Chondrocyte (in vitro differentiated cells): ENCODE results near the gene ITPR2. TPM values are rescaled to one million over a fixed set of nuclear protein-coding genes. Genes with fewer than 3 reads are reported as not detected.

ENCODE experiments used
- DNase-seq: peaks from one replicate; pipeline ENCODE4 v3.0.0; 2021; ENCODE audit warnings: mixed read lengths, low spot score
- H3K27ac Mint-ChIP-seq: one replicate; pipeline ENCODE4 v1.8.0; 2021; ENCODE audit warnings: mild to moderate bottlenecking, moderate library complexity, mixed read lengths; ENCODE audit not compliant: unreplicated experiment
- H3K27me3 Mint-ChIP-seq: 2 replicates; pipeline ENCODE4 v1.8.0; 2021; ENCODE audit warnings: low read depth, mixed read lengths
- H3K36me3 Mint-ChIP-seq: 2 replicates; pipeline ENCODE4 v1.8.0; 2021; ENCODE audit warnings: low read depth, mixed read lengths
- H3K4me1 Mint-ChIP-seq: 2 replicates; pipeline ENCODE4 v1.8.0; 2021; ENCODE audit warnings: low read depth, mild to moderate bottlenecking, mixed read lengths
- H3K4me3 Mint-ChIP-seq: one replicate; pipeline ENCODE4 v1.8.0; 2021; ENCODE audit warnings: mild to moderate bottlenecking, moderate library complexity, mixed read lengths; ENCODE audit not compliant: unreplicated experiment
- H3K9me3 Mint-ChIP-seq: 2 replicates; pipeline ENCODE4 v1.8.0; 2021; ENCODE audit warnings: low read depth, mixed read lengths
- CTCF ChIP-seq: fragments of 200-600 bp; sonication (generic); IDR thresholded peaks from 2 replicates; pipeline ENCODE4 v1.5.0; 2021; ENCODE audit warnings: antibody characterized with exemption, mild to moderate bottlenecking, moderate library complexity
- total RNA-seq: library from RNA; stranded (reverse); gene quantifications from 3 replicates; pipeline ENCODE4 v1.2.1, GENCODE V29; 2021

Gene ITPR2
- total RNA-seq, 1 donor from 2014 or later: 18.7 TPM

GRCh38 chr12:26346736-26347135 lies 486.3 kb downstream of the ITPR2 start:
- TF ChIP-seq CTCF: no peak
- Mint-ChIP-seq H3K27me3 (no peaks in the 10 kb centered on the region), H3K4me3 (no peak overlapping the region), H3K4me1 (no peaks in the 10 kb centered on the region), H3K9me3 (peaks cover 4% of the 10 kb centered on the region), H3K27ac (no peak overlapping the region), H3K36me3 (peaks cover 4% of the 10 kb centered on the region)
- no peak for DNase-seq

GRCh38 chr12:26345471-26346003 lies 487.5 kb downstream of the ITPR2 start:
- Mint-ChIP-seq H3K27ac (no peak overlapping the region), H3K4me1 (no peaks in the 10 kb centered on the region), H3K27me3 (no peaks in the 10 kb centered on the region), H3K4me3 (no peak overlapping the region), H3K9me3 (peaks cover 4% of the 10 kb centered on the region), H3K36me3 (peaks cover 4% of the 10 kb centered on the region)
- DNase-seq: no peak
- no peak for TF ChIP-seq CTCF

GRCh38 chr12:26341491-26341890 lies 491.5 kb downstream of the ITPR2 start:
- Mint-ChIP-seq H3K27ac (no peak overlapping the region), H3K4me3 (no peak overlapping the region), H3K27me3 (no peaks in the 10 kb centered on the region), H3K36me3 (peaks cover 5% of the 10 kb centered on the region), H3K4me1 (peaks cover 4% of the 10 kb centered on the region), H3K9me3 (no peaks in the 10 kb centered on the region)
- TF ChIP-seq CTCF: no peak
- DNase-seq: no peak

GRCh38 chr12:26340649-26341048 lies 492.3 kb downstream of the ITPR2 start:
- Mint-ChIP-seq H3K27ac (no peak overlapping the region), H3K36me3 (peaks cover 5% of the 10 kb centered on the region), H3K9me3 (no peaks in the 10 kb centered on the region), H3K4me1 (peaks cover 4% of the 10 kb centered on the region), H3K4me3 (no peak overlapping the region), H3K27me3 (no peaks in the 10 kb centered on the region)
- TF ChIP-seq CTCF: no peak
- DNase-seq: no peak

- Mint-ChIP-seq H3K27ac (no peak overlapping the region), H3K4me3 (no peak overlapping the region), H3K27me3 (no peaks in the 10 kb centered on the region)
Observed at GRCh38 chr12:26339976-26340375, 493.0 kb downstream of the ITPR2 start.

More at GRCh38 chr12:26339976-26340375, 493.0 kb downstream of the ITPR2 start:
- no peak for TF ChIP-seq CTCF
- Mint-ChIP-seq H3K4me1 (peaks cover 4% of the 10 kb centered on the region), H3K9me3 (no peaks in the 10 kb centered on the region), H3K36me3 (peaks cover 5% of the 10 kb centered on the region)
- no peak for DNase-seq
